Prostate gland (tissue), 2 donors: ENCODE data around the gene SRD5A1.

Experiments used
- CTCF ChIP-seq, 4 experiments: fragments of 200-600 bp in 2 of 4; fragments of 450-650 bp in 2 of 4; sonication (generic) in 2 of 4; IDR thresholded peaks; 1 replicate in 3 of 4; 2 replicates in 1 of 4; pipeline ENCODE4 v1.5.1; 2016 to 2019; ENCODE audit warnings: antibody characterized with exemption in 4 of 4, mild to moderate bottlenecking in 2 of 4, moderate library complexity in 2 of 4
- POLR2A ChIP-seq: fragments of 450-650 bp; IDR thresholded peaks from one replicate; pipeline ENCODE4 v1.6.1; 2016; ENCODE audit warnings: antibody characterized with exemption, mild to moderate bottlenecking

GRCh38 chr5:6707852-6708251 lies 74.6 kb downstream of the SRD5A1 start:
- TF ChIP-seq CTCF (IDR thresholded peaks at IDR 0.05) (no peak), POLR2A (no peak)
